ENCODE data around the gene BIRC2. TPM values are rescaled to one million over a fixed set of nuclear protein-coding genes. Genes with fewer than 3 reads are reported as not detected.

Gene BIRC2
- total and polyA plus RNA-seq, 10 of the 15 experiments (the other 5 are each of a cell fraction or from before 2014, with no cell fraction given): 13.8 to 75.8 (median 26.5) TPM

DNA sequence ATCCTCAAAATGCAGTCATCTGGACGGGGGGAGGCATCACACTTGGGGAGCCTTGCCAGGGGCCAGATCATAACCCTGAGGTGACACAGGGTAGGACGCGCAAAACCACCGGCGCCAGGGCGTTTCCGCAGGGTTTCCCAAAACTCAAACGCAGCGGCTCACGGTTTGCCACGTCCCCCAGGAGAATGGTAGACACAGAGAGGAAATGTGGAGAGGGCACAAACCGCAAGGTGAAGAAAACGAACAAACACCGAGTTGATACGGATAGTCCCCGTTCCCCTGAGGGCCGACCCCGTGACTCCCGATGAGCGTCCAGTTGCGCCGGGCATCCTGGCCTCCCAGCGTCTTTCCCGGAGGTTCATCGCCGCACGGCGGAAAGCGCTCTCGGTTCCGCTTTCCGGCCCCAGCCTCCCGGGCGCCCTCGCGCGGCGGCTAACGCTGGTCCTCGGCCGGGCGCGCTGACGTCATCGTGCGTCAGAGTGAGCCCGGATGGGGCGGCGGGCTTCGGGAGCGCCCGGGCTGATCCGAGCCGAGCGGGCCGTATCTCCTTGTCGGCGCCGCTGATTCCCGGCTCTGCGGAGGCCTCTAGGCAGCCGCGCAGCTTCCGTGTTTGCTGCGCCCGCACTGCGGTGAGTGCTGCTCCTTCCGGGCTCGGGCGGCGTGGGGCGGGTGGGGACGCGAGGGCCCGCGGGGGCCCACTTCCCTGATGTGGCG lies at the start of gene BIRC2 (continued):
- TF ChIP-seq MYC (IDR thresholded peaks at IDR 0.05; ENCODE audit: insufficient read depth, insufficient read length, insufficient replicate concordance, low read length, severe bottlenecking) (no peak), BACH1 (IDR thresholded peaks at IDR 0.05; ENCODE audit: borderline replicate concordance) (peak; percentile 86), WRNIP1 (IDR thresholded peaks at IDR 0.05; ENCODE audit: borderline replicate concordance, low read depth, low read length) (no peak), SMAD1 (IDR thresholded peaks at IDR 0.05; ENCODE audit: low read depth, partially characterized antibody) (peak; percentile 23), CHD4 (IDR thresholded peaks at IDR 0.05) (no peak), NR2F1 (conservative IDR thresholded peaks at IDR 0.05) (peak; percentile 98), HDGF (IDR thresholded peaks at IDR 0.05) (peak; percentile 43), ZBTB11 (CRISPR knock-in tag; IDR thresholded peaks at IDR 0.05) (no peak), STAT3 (IDR thresholded peaks at IDR 0.05; ENCODE audit: low read depth, low read length) (no peak), TARDBP (IDR thresholded peaks at IDR 0.05; ENCODE audit: borderline replicate concordance) (no peak), RBBP5 (conservative IDR thresholded peaks at IDR 0.05) (no peak), DPF2 (IDR thresholded peaks at IDR 0.05) (peak; percentile 99), MYB (IDR thresholded peaks at IDR 0.05; ENCODE audit: borderline replicate concordance, low read depth, low read length) (no peak), ESRRA (IDR thresholded peaks at IDR 0.05; ENCODE audit: low read length) (no peak), RUNX3 (IDR thresholded peaks at IDR 0.05; ENCODE audit: low read length) (peak; percentile 84), SRF (IDR thresholded peaks at IDR 0.05; ENCODE audit: low read depth in 2 of 2, low read length in 2 of 2) (peak in 1 of 2 experiments; percentile 33; a peak in 1 of 4 replicates)
- TF ChIP-seq, protein P1, sequence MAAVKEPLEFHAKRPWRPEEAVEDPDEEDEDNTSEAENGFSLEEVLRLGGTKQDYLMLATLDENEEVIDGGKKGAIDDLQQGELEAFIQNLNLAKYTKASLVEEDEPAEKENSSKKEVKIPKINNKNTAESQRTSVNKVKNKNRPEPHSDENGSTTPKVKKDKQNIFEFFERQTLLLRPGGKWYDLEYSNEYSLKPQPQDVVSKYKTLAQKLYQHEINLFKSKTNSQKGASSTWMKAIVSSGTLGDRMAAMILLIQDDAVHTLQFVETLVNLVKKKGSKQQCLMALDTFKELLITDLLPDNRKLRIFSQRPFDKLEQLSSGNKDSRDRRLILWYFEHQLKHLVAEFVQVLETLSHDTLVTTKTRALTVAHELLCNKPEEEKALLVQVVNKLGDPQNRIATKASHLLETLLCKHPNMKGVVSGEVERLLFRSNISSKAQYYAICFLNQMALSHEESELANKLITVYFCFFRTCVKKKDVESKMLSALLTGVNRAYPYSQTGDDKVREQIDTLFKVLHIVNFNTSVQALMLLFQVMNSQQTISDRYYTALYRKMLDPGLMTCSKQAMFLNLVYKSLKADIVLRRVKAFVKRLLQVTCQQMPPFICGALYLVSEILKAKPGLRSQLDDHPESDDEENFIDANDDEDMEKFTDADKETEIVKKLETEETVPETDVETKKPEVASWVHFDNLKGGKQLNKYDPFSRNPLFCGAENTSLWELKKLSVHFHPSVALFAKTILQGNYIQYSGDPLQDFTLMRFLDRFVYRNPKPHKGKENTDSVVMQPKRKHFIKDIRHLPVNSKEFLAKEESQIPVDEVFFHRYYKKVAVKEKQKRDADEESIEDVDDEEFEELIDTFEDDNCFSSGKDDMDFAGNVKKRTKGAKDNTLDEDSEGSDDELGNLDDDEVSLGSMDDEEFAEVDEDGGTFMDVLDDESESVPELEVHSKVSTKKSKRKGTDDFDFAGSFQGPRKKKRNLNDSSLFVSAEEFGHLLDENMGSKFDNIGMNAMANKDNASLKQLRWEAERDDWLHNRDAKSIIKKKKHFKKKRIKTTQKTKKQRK (IDR thresholded peaks at IDR 0.05; ENCODE audit: low read depth, low read length): no peak
- TF ChIP-seq, protein P2, sequence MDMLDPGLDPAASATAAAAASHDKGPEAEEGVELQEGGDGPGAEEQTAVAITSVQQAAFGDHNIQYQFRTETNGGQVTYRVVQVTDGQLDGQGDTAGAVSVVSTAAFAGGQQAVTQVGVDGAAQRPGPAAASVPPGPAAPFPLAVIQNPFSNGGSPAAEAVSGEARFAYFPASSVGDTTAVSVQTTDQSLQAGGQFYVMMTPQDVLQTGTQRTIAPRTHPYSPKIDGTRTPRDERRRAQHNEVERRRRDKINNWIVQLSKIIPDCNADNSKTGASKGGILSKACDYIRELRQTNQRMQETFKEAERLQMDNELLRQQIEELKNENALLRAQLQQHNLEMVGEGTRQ (IDR thresholded peaks at IDR 0.05; ENCODE audit: borderline replicate concordance, low read depth, low read length): no peak
- TF ChIP-seq, protein P3, sequence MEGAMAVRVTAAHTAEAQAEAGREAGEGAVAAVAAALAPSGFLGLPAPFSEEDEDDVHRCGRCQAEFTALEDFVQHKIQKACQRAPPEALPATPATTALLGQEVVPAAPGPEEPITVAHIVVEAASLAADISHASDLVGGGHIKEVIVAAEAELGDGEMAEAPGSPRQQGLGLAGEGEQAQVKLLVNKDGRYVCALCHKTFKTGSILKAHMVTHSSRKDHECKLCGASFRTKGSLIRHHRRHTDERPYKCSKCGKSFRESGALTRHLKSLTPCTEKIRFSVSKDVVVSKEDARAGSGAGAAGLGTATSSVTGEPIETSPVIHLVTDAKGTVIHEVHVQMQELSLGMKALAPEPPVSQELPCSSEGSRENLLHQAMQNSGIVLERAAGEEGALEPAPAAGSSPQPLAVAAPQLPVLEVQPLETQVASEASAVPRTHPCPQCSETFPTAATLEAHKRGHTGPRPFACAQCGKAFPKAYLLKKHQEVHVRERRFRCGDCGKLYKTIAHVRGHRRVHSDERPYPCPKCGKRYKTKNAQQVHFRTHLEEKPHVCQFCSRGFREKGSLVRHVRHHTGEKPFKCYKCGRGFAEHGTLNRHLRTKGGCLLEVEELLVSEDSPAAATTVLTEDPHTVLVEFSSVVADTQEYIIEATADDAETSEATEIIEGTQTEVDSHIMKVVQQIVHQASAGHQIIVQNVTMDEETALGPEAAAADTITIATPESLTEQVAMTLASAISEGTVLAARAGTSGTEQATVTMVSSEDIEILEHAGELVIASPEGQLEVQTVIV (IDR thresholded peaks at IDR 0.05; ENCODE audit: borderline replicate concordance, partially characterized antibody): peak; percentile 92

Measured in GM12878 (cell line).